ENCODE results near the gene GBGT1. TPM values are rescaled to one million over a fixed set of nuclear protein-coding genes. Genes with fewer than 3 reads are reported as not detected.

GBGT1 gene
- total and polyA plus RNA-seq, 5 donors from 2014 or later = 0.67 to 1.6 (median 1.5) TPM; not detected in 2

DNA sequence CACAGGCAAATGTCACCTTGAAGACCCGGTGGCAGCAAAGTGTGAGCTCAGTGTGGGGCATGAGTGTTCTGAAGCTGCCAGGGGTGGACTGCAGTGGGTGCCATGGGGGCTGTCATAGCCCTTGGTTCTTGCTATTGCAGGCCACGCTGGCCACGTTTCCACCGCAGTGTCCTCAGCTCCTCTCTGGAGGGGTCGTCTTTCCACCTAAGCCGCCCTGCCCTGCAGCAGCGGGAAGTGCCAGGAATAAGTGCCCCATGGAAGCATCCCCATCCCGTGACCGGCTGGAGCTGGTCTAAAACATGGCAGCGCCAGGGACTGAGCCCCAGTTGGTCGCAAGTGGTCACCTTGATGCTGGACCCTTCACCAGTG is 38.4 kb upstream of the GBGT1 start:
- Histone ChIP-seq H3K27me3 (ENCODE audit: control insufficient read depth, insufficient read depth, low read length) (no peaks in the 10 kb centered on the region), H3K9me3 (ENCODE audit: control insufficient read depth in 2 of 2, low read length in 2 of 2) (no peaks in the 10 kb centered on the region), H3K27ac (ENCODE audit: insufficient read depth, low read length, poor library complexity, severe bottlenecking) (no peak overlapping the region), H3K4me3 (ENCODE audit: low read depth, low read length) (no peak overlapping the region), H3K4me1 (ENCODE audit: control insufficient read depth, insufficient read depth, low read length, poor library complexity, severe bottlenecking) (no peaks in the 10 kb centered on the region), H3K36me3 (ENCODE audit: control insufficient read depth, insufficient read depth, low read length) (no peaks in the 10 kb centered on the region)
- DNase-seq = no peak
- Mint-ChIP-seq H3K36me3 (no peaks in the 10 kb centered on the region), H3K9me3 (peaks cover 0 to 1% (median 0%) of the 10 kb centered on the region in 7 donors), H3K27me3 (peaks cover 10% of the 10 kb centered on the region), H3K4me1 (peaks cover 0 to 13% (median under 1%) of the 10 kb centered on the region in 4 donors), H3K27ac (no peak overlapping the region), H3K4me3 (no peak overlapping the region)
- no peak for ATAC-seq (ENCODE audit: low read depth in 2 of 2)

DNA sequence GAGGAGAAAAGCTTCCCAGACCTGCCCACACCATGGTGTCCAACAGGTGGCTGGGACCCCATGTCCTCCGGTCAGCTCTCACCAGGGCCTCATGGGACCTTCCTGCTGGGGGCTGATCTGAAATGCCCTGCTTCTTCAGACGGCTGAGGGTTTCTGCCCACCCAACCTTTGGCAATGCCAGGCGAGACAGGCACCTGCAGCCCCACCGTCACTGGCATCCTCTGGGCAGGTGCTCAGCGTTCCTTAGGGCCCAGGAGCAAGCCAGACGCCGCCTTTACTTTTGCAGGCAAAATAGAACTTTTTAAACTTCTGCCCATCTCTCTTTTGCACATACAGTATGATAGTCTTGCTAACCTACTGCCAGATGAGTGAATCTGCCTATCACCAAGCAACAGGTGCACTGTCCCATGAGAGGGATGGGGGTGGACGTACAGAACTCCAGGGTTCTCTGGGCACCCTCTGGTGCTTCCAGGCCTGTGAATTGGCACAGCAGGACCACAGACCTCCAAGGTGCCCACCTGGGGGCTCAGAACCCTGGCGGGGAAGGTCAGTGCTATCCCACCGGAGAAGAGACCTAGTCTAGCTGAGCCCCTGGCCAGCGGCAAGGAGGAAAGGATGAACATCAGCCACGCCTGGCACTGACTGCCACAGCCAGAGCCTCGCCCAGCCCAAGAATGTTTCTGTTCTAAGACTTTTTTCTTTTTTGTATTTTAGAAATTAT is 37.9 kb upstream of the GBGT1 start:
- Histone ChIP-seq H3K4me3 (ENCODE audit: low read depth, low read length) (no peak overlapping the region), H3K9me3 (ENCODE audit: control insufficient read depth in 2 of 2, low read length in 2 of 2) (no peaks in the 10 kb centered on the region), H3K27ac (ENCODE audit: insufficient read depth, low read length, poor library complexity, severe bottlenecking) (no peak overlapping the region), H3K36me3 (ENCODE audit: control insufficient read depth, insufficient read depth, low read length) (no peaks in the 10 kb centered on the region), H3K27me3 (ENCODE audit: control insufficient read depth, insufficient read depth, low read length) (no peaks in the 10 kb centered on the region), H3K4me1 (ENCODE audit: control insufficient read depth, insufficient read depth, low read length, poor library complexity, severe bottlenecking) (no peaks in the 10 kb centered on the region)
- Mint-ChIP-seq H3K4me3 (no peak overlapping the region), H3K9me3 (peaks cover 0 to 1% (median 0%) of the 10 kb centered on the region in 7 donors), H3K4me1 (peaks cover 0 to 13% (median under 1%) of the 10 kb centered on the region in 4 donors), H3K27me3 (peaks cover 14% of the 10 kb centered on the region), H3K36me3 (no peaks in the 10 kb centered on the region), H3K27ac (no peak overlapping the region)
- ATAC-seq (ENCODE audit: low read depth in 2 of 2) (no peak), DNase-seq (no peak)

DNA sequence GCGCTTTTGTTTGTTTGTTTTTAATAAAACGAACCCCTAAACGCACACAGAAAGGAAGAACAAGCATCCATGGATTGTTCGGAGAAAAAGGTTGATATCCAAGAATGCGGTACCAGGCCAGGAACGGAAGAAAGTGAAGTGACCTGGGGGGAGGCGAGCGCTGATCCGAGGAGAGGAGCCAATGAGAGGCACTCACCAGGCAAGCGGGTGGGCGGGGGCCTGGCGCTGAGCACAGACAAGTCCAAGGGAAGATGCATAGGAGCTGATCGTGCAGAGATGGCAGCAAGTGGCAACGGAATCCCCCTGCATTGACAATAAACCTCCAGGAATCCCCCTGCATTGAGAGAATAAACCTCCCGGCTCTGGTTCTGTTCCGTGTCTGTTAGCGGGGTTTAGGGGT is 36.9 kb upstream of the GBGT1 start:
- ATAC-seq (ENCODE audit: low read depth in 2 of 2) (no peak), DNase-seq (no peak)
- Mint-ChIP-seq H3K36me3 (no peaks in the 10 kb centered on the region), H3K4me3 (peak overlapping the region in 2 of 4 donors; percentile 35 to 50), H3K4me1 (peaks cover 0 to 13% (median under 1%) of the 10 kb centered on the region in 4 donors), H3K27ac (no peak overlapping the region), H3K27me3 (peaks cover 16% of the 10 kb centered on the region), H3K9me3 (peaks cover 0 to 1% (median 0%) of the 10 kb centered on the region in 7 donors)
- Histone ChIP-seq H3K27me3 (ENCODE audit: control insufficient read depth, insufficient read depth, low read length) (peaks cover 1% of the 10 kb centered on the region), H3K36me3 (ENCODE audit: control insufficient read depth, insufficient read depth, low read length) (no peaks in the 10 kb centered on the region), H3K27ac (ENCODE audit: insufficient read depth, low read length, poor library complexity, severe bottlenecking) (no peak overlapping the region), H3K4me1 (ENCODE audit: control insufficient read depth, insufficient read depth, low read length, poor library complexity, severe bottlenecking) (no peaks in the 10 kb centered on the region), H3K4me3 (ENCODE audit: low read depth, low read length) (no peak overlapping the region), H3K9me3 (ENCODE audit: control insufficient read depth in 2 of 2, low read length in 2 of 2) (no peaks in the 10 kb centered on the region)

DNA sequence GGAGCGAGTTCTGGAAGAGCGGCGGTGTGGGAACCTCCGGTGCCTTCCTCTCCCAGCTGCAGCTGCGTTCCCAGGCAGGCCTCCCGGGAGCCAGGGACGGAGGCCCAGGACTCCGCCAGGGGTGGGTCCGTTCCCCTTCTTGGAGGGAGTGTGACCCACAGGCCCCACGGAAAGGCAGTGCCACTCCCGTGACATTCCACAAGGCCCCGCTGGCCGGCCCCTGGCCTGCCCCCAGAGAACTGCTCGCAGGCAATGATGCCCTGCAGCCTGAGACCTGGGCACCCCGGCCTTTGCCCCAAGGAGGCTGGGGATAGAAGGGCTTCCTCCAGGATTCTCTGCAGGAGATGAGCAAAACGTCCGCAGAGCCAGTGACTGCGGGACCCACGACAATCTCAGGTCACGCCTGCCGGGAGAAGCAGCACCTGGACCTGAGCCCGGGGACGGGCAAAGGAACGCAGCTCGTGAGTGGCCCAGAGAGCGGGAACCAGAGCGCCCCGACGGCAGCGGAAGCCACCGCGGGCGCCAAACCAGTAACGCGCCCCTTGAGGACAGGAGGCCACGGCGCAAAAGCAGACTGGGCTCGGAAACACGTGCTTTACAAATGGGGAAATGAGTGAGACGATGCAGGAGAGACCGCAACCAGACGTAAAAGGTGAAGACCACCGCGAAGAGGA is 36.1 kb upstream of the GBGT1 start:
- Histone ChIP-seq H3K4me1 (ENCODE audit: control insufficient read depth, insufficient read depth, low read length, poor library complexity, severe bottlenecking) (no peaks in the 10 kb centered on the region), H3K27ac (ENCODE audit: insufficient read depth, low read length, poor library complexity, severe bottlenecking) (no peak overlapping the region), H3K36me3 (ENCODE audit: control insufficient read depth, insufficient read depth, low read length) (no peaks in the 10 kb centered on the region), H3K27me3 (ENCODE audit: control insufficient read depth, insufficient read depth, low read length) (peaks cover 1% of the 10 kb centered on the region), H3K4me3 (ENCODE audit: low read depth, low read length) (no peak overlapping the region), H3K9me3 (ENCODE audit: control insufficient read depth in 2 of 2, low read length in 2 of 2) (no peaks in the 10 kb centered on the region)
- peaks cover 0 to 1% (median 0%) of the 10 kb centered on the region in 7 donors for H3K9me3 Mint-ChIP-seq
- peak; percentile 47 to 56 for ATAC-seq (ENCODE audit: low read depth in 2 of 2)
- H3K4me3 Mint-ChIP-seq = peak overlapping the region in 2 of 4 donors; percentile 75 to 82
- DNase-seq = peak; percentile 10 to 62 (median 31)
- peaks cover 21% of the 10 kb centered on the region for H3K27me3 Mint-ChIP-seq
- H3K36me3 Mint-ChIP-seq = no peaks in the 10 kb centered on the region
- H3K27ac Mint-ChIP-seq = peak overlapping the region in 1 of 3 donors; percentile 68
- H3K4me1 Mint-ChIP-seq = peaks cover 0 to 13% (median under 1%) of the 10 kb centered on the region in 4 donors

DNA sequence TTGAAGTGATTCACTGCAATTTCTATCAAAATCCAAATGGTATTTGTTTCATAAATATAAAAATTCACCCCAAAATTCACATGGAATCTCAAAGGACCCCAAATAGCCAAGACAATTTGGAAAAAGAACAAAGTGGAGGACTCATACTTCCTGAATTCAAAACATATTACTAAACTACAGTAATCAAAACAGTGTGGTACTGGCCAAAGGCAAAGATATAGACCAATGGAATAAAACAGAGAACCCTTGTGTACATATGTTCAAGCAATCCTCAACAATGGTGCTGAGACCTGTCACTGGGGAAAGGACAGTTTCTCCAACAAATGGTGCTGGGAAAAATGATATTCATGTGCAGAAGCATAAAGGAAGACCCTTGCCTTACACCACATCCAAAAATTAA is 31.3 kb upstream of the GBGT1 start:
- no peak overlapping the region for H3K27ac ChIP-seq (ENCODE audit: insufficient read depth, low read length, poor library complexity, severe bottlenecking)
- H3K27me3 Mint-ChIP-seq = peaks cover 28% of the 10 kb centered on the region

DNA sequence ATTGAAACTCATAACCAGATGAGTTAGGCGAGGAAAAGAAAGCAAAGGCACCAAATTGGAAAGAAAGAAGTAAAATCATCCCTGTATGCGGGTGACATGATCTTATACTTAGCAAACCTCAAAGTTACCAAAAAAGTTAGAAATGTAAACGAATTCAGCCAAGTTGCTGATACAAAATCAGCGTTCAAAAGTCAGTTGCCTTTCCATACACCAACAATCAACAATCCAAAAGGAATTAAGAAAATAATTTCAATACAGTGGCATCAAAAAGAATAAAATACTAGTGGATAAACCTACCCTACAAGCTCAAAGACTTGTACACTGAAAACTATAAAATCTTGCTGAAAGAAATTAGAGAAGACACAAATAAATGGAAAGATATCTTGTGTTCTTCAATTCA is 30.9 kb upstream of the GBGT1 start:
- no peak for DNase-seq
- H3K27me3 ChIP-seq (ENCODE audit: control insufficient read depth, insufficient read depth, low read length) = peaks cover 1% of the 10 kb centered on the region
- Mint-ChIP-seq H3K4me1 (peaks cover 0 to 5% (median 0%) of the 10 kb centered on the region in 4 donors), H3K9me3 (no peaks in the 10 kb centered on the region), H3K4me3 (no peak overlapping the region), H3K36me3 (no peaks in the 10 kb centered on the region), H3K27ac (no peak overlapping the region), H3K27me3 (peaks cover 28% of the 10 kb centered on the region)
- no peak for ATAC-seq (ENCODE audit: low read depth in 2 of 2)
- H3K36me3 ChIP-seq (ENCODE audit: control insufficient read depth, insufficient read depth, low read length) = no peaks in the 10 kb centered on the region
- H3K4me3 ChIP-seq (ENCODE audit: low read depth, low read length) = no peak overlapping the region
- no peaks in the 10 kb centered on the region for H3K9me3 ChIP-seq (ENCODE audit: control insufficient read depth in 2 of 2, low read length in 2 of 2)
- no peaks in the 10 kb centered on the region for H3K4me1 ChIP-seq (ENCODE audit: control insufficient read depth, insufficient read depth, low read length, poor library complexity, severe bottlenecking)
- no peak overlapping the region for H3K27ac ChIP-seq (ENCODE audit: insufficient read depth, low read length, poor library complexity, severe bottlenecking)

More for the DNA sequence above, 31.3 kb upstream of the GBGT1 start:
- DNase-seq = no peak
- H3K4me1 ChIP-seq (ENCODE audit: control insufficient read depth, insufficient read depth, low read length, poor library complexity, severe bottlenecking) = no peaks in the 10 kb centered on the region
- H3K36me3 Mint-ChIP-seq = no peaks in the 10 kb centered on the region
- no peak overlapping the region for H3K4me3 ChIP-seq (ENCODE audit: low read depth, low read length)
- H3K27ac Mint-ChIP-seq = no peak overlapping the region
- peaks cover 1% of the 10 kb centered on the region for H3K27me3 ChIP-seq (ENCODE audit: control insufficient read depth, insufficient read depth, low read length)
- peaks cover 0 to 7% (median under 1%) of the 10 kb centered on the region in 4 donors for H3K4me1 Mint-ChIP-seq
- no peak overlapping the region for H3K4me3 Mint-ChIP-seq
- no peaks in the 10 kb centered on the region for H3K9me3 ChIP-seq (ENCODE audit: control insufficient read depth in 2 of 2, low read length in 2 of 2)
- no peak for ATAC-seq (ENCODE audit: low read depth in 2 of 2)
- H3K36me3 ChIP-seq (ENCODE audit: control insufficient read depth, insufficient read depth, low read length) = no peaks in the 10 kb centered on the region
- peaks cover 0 to under 1% (median 0%) of the 10 kb centered on the region in 7 donors for H3K9me3 Mint-ChIP-seq

DNA sequence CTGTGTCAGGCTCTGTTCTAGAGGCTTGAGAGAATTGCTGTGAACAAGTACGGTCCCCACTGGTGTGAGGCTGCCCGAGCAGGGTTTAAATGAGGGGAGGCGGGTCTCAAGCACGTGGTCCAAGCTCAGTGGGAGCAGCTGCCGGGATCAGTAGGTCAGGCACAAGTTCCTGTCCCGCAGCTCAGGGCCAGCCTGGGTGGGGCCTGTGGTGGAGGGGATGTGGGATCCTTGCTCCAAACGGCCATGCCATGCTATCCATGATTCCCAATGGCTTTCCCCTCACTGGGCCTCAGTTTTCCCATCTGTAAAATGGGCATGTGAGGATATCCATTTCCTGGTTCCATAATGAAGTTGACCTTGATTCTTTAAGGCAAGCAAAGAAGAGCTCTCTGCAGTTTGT is 28.3 kb upstream of the GBGT1 start:
- no peak overlapping the region for H3K4me3 ChIP-seq (ENCODE audit: low read depth, low read length)
- no peak for ATAC-seq (ENCODE audit: low read depth in 2 of 2)
- no peaks in the 10 kb centered on the region for H3K36me3 ChIP-seq (ENCODE audit: control insufficient read depth, insufficient read depth, low read length)
- H3K27me3 ChIP-seq (ENCODE audit: control insufficient read depth, insufficient read depth, low read length) = peaks cover 1% of the 10 kb centered on the region
- H3K4me3 Mint-ChIP-seq = no peak overlapping the region
- DNase-seq = no peak
- peaks cover 32% of the 10 kb centered on the region for H3K27me3 Mint-ChIP-seq
- H3K4me1 Mint-ChIP-seq = no peaks in the 10 kb centered on the region
- H3K27ac Mint-ChIP-seq = no peak overlapping the region
- H3K4me1 ChIP-seq (ENCODE audit: control insufficient read depth, insufficient read depth, low read length, poor library complexity, severe bottlenecking) = no peaks in the 10 kb centered on the region
- no peaks in the 10 kb centered on the region for H3K9me3 ChIP-seq (ENCODE audit: control insufficient read depth in 2 of 2, low read length in 2 of 2)
- no peaks in the 10 kb centered on the region for H3K36me3 Mint-ChIP-seq
- no peak overlapping the region for H3K27ac ChIP-seq (ENCODE audit: insufficient read depth, low read length, poor library complexity, severe bottlenecking)
- H3K9me3 Mint-ChIP-seq = no peaks in the 10 kb centered on the region
